HG03108 (cell line): ENCODE data around the gene TRIM56.
"Not testable (repeated sequence)": the region's sequence is repeated elsewhere in the genome, so short reads cannot be mapped to it uniquely, and the experiment has no call there.

Source experiments
- ATAC-seq: cut with Tn5 transposase; IDR thresholded peaks from one replicate; pipeline ENCODE4 v1.9.1; 2021; ENCODE audit warnings: moderate library complexity; ENCODE audit not compliant: unreplicated experiment

TRIM56 gene

GRCh38 chr7:101085162-101085964 is at the start of gene TRIM56:
Gene TRIM56 (plus strand): TSS chr7:101085481. CDS start chr7:101087313, 1,832 bp downstream.
- ATAC-seq = peak; percentile 67

GRCh38 chr7:101035941-101036340 is 49.3 kb upstream of the TRIM56 start:
- ATAC-seq = no peak

DNA sequence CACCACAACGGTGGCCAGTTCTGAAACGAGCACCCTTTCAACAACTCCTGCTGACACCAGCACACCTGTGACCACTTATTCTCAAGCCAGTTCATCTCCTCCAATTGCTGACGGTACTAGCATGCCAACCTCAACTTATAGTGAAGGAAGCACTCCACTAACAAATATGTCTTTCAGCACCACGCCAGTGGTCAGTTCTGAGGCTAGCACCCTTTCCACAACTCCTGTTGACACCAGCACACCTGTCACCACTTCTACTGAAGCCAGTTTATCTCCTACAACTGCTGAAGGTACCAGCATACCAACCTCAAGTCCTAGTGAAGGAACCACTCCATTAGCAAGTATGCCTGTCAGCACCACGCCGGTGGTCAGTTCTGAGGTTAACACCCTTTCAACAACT is 44.0 kb upstream of the TRIM56 start:
- ATAC-seq = not testable (repeated sequence)

- ATAC-seq = no peak
Measured at GRCh38 chr7:101058355-101058754, 26.9 kb upstream of the TRIM56 start.

DNA sequence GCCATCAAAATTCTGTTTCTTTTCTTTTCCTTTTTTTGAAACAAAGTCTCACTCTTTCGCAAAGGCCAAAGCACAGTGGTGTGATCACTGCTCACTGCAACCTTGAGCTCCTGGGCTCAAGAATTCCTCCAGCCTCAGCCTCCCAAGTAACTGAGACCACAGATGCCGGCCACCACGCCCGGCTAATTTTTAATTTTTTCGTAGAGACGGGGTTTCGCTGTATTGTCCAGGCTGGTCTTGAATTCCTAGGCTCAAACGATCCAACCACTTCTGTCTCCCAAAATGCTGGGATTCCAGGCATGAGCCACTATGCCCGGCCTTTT is 25.7 kb upstream of the TRIM56 start:
- no peak for ATAC-seq

DNA sequence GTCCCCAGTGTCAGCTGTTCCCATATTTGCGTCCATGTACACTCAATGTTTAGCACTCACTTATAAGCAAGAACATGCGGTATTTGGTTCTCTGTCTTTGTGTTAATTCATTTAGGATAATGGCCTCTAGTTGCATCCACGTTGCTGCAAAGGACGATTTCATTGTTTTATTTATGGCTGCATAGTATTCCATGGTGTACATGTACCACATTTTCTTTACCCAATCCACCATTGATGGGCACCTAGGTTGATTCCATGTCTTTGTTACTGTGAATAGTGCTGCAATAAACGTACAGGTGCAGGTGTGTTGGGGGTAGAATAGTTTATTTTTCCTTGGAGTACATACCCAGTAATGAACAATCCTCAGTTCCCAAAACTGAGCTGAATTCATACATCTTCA is 24.3 kb upstream of the TRIM56 start:
- no peak for ATAC-seq

DNA sequence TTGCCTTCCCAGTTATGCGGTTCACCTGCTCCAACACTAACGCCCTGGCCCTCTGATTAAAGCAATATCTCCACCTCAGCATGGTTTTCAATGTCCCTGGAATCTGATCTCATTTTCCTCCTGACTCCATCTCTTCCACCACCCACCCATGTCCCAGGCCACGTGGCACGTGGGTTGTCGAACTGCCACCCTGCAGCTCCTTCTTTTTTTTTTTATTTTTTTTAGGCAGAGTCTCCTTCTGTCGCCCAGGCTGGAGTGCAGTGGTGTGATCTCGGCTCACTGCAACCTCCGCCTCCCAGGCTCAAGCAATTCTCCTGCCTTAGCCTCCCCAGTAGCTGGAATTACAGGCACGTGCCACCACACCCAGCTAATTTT is 21.1 kb upstream of the TRIM56 start:
- ATAC-seq = not testable (repeated sequence)

DNA sequence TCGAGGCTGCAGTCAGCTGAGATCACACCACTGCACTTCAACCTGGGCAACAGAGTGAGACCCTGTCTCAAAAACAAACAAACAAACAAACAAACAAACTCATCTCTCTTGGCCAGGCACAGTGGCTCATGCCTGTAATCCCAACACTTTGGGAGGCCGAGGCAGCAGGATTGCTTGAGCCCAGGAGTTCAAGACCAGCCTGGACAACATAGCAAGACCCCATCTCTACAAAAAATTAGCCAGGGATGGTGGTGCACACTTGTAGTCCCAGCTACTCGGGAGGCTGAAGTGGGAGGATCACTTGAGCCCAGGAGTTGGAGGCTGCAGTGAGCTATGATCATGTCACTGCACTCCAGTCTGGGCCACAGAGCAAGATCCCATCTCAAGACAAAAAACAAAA is 20.1 kb upstream of the TRIM56 start:
- ATAC-seq = not testable (repeated sequence)

GRCh38 chr7:101066141-101066832 is 19.0 kb upstream of the TRIM56 start:
- ATAC-seq = no peak

GRCh38 chr7:101066833-101067177 is 18.5 kb upstream of the TRIM56 start:
- no peak for ATAC-seq

- no peak for ATAC-seq
Measured at GRCh38 chr7:101068401-101068800, 16.9 kb upstream of the TRIM56 start.

GRCh38 chr7:101071362-101072104 is 13.7 kb upstream of the TRIM56 start:
- ATAC-seq = not testable (repeated sequence)

GRCh38 chr7:101075646-101076045 is 9.6 kb upstream of the TRIM56 start:
- no peak for ATAC-seq

GRCh38 chr7:101076183-101076582 is 9.1 kb upstream of the TRIM56 start:
- not testable (repeated sequence) for ATAC-seq

DNA sequence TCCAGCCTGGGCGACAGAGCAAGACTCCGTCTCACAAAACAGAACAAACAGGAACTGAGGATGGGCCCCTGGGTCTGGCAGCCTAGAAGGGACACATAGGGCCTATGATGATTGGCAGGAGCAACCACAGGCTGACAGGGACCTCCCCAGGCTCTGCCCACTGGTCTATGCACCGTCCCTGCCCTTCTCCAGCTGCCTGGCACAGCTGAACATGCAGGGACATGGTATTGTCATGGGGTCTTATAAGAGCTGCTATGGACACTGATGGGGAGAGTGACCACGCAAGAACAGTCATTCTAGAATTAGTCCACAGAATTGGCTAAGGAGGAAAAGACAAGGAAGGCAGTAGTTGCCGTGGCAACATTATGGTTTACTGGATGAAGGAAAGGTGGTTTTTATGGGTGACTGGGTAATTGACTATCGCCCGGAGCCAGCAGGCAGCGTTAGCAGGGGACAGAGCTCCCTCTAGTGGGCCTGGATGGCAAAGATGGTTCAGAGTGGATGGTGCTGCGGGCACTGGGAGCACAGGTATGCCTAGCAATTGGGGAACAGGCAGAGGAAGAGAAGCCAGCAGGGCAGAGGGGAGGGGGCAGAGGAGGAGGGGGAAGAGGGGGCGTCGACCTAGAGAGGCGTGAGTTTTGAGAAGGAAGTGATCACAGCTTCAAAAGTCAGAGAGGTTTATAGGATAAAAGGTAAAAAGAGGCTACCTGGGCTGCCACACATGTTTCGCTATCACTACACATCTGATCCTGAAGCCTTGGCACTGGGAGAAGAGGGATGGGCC is 7.8 kb upstream of the TRIM56 start:
- ATAC-seq = peak; percentile 92

- no peak for ATAC-seq
Measured at GRCh38 chr7:101081432-101081831, 3.8 kb upstream of the TRIM56 start.

DNA sequence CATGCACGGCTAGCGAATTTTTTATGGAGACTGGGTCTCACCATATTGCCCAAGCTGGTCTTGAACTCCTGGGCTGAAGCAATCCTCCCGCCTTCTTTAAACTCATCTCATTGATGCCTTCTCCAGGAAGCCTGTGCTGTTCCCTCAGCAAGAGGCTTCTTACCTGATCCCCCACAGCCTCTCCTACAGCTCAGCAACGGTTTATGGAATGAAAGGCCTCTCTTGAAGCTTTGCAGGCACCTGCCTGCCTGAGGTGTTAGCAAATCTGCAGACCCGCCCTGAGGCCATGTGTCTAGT is 468 bp upstream of the TRIM56 start:
- no peak for ATAC-seq

- ATAC-seq = no peak
Measured at GRCh38 chr7:101087334-101088068, 2.2 kb downstream of the TRIM56 start.

- no peak for ATAC-seq
Measured at GRCh38 chr7:101088069-101088425, 2.8 kb downstream of the TRIM56 start.

DNA sequence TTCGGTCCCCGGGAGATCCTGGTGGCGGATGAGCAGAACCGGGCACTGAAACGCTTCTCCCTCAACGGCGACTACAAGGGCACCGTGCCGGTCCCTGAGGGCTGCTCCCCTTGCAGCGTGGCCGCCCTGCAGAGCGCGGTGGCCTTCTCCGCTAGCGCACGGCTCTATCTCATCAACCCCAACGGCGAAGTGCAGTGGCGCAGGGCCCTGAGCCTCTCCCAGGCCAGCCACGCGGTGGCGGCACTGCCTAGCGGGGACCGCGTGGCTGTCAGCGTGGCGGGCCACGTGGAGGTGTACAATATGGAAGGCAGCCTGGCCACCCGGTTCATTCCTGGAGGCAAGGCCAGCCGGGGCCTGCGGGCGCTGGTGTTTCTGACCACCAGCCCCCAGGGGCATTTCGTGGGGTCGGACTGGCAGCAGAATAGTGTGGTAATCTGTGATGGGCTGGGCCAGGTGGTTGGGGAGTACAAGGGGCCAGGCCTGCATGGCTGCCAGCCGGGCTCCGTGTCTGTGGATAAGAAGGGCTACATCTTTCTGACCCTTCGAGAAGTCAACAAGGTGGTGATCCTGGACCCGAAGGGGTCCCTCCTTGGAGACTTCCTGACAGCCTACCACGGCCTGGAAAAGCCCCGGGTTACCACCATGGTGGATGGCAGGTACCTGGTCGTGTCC is 3.7 kb downstream of the TRIM56 start:
- ATAC-seq = no peak
